ENCODE results near the gene FGF14.
"Not testable (repeated sequence)": the region's sequence is repeated elsewhere in the genome, so short reads cannot be mapped to it uniquely, and the experiment has no call there.

The FGF14 gene

GRCh38 chr13:102012299-102013293 lies 389.3 kb downstream of the FGF14 start:
- Histone ChIP-seq H3K4me1 (ENCODE audit: low read length) (no peaks in the 10 kb centered on the region), H3K27me3 (ENCODE audit: low read depth, low read length) (no peaks in the 10 kb centered on the region), H3K27ac (ENCODE audit: low read length) (no peak overlapping the region), H3K9me3 (ENCODE audit: insufficient read depth, low read length) (peaks cover 11% of the 10 kb centered on the region; the same call in 1 of the 2 replicates), H3K79me2 (ENCODE audit: low read length) (no peaks in the 10 kb centered on the region), H3K36me3 (replicated peaks; ENCODE audit: low read depth, low read length) (no peaks in the 10 kb centered on the region), H4K20me1 (ENCODE audit: insufficient read depth, low read length) (no peaks in the 10 kb centered on the region), H3K9ac (ENCODE audit: low read length) (no peak overlapping the region), H3K4me2 (ENCODE audit: low read length) (no peak overlapping the region), H2AFZ (ENCODE audit: low read depth, low read length) (no peak overlapping the region), H3K4me3 (ENCODE audit: low read length) (no peak overlapping the region)
- TF ChIP-seq CTCF (IDR thresholded peaks at IDR 0.05; ENCODE audit: low read depth, low read length) = no peak
- no peak for TF ChIP-seq EZH2phosphoT487 (IDR thresholded peaks at IDR 0.05; ENCODE audit: low read depth)

- not testable (repeated sequence) for H4K20me1 ChIP-seq (ENCODE audit: insufficient read depth, low read length); H3K4me3 ChIP-seq (ENCODE audit: low read length); H3K9ac ChIP-seq (ENCODE audit: low read length); H3K27me3 ChIP-seq (ENCODE audit: low read depth, low read length); H3K4me1 ChIP-seq (ENCODE audit: low read length); H3K36me3 ChIP-seq (replicated peaks; ENCODE audit: low read depth, low read length); H3K27ac ChIP-seq (ENCODE audit: low read length); H3K79me2 ChIP-seq (ENCODE audit: low read length); H2AFZ ChIP-seq (ENCODE audit: low read depth, low read length); H3K4me2 ChIP-seq (ENCODE audit: low read length); H3K9me3 ChIP-seq (ENCODE audit: insufficient read depth, low read length)
Measured at GRCh38 chr13:102011455-102011854, 390.4 kb downstream of the FGF14 start.

DNA sequence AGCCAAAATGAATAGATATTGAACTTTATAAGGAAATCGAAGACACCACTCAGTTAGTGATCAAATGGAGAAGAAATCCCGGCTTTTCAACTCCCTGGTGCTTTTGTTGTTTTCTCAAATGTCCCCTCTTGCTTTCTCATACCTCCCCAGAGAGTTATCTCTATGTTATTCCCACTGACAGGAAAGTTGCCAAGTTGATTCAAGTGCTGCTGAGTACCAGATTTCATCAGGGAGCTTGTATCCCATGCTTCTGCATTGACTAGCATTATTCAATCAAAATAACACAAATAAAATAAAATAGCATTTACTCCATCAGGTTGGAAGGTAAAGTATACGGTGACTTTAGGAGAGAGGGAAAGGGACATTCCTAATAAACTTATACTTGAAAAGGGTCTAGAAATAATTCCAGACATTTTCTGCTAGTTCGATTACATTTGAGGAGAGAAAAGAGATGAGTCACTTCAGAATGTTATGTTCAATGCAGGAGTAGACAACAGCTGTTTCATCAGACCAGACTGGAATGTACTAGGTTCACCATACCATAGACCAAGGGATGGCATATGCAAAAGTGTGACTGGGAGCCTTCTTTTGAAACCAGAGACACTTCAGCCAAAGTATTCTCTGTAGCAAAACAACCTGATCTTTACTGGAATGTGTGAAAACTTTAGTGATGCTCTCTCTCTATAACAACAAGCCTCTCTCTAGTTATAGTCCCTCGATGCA lies 397.8 kb downstream of the FGF14 start:
- Histone ChIP-seq H3K9ac (ENCODE audit: low read length) (no peak overlapping the region), H3K27ac (ENCODE audit: low read length) (no peak overlapping the region), H3K4me3 (ENCODE audit: low read length) (no peak overlapping the region), H3K4me1 (ENCODE audit: low read length) (no peaks in the 10 kb centered on the region), H4K20me1 (ENCODE audit: insufficient read depth, low read length) (no peaks in the 10 kb centered on the region), H3K4me2 (ENCODE audit: low read length) (no peak overlapping the region), H2AFZ (ENCODE audit: low read depth, low read length) (no peak overlapping the region), H3K79me2 (ENCODE audit: low read length) (no peaks in the 10 kb centered on the region), H3K9me3 (ENCODE audit: insufficient read depth, low read length) (no peaks in the 10 kb centered on the region), H3K27me3 (ENCODE audit: low read depth, low read length) (no peaks in the 10 kb centered on the region), H3K36me3 (replicated peaks; ENCODE audit: low read depth, low read length) (no peaks in the 10 kb centered on the region)
- TF ChIP-seq CTCF (IDR thresholded peaks at IDR 0.05; ENCODE audit: low read depth, low read length) (no peak), EZH2phosphoT487 (IDR thresholded peaks at IDR 0.05; ENCODE audit: low read depth) (no peak)

GRCh38 chr13:102002287-102002686 lies 399.6 kb downstream of the FGF14 start:
- Histone ChIP-seq H3K9me3 (ENCODE audit: insufficient read depth, low read length) (no peaks in the 10 kb centered on the region), H3K27me3 (ENCODE audit: low read depth, low read length) (no peaks in the 10 kb centered on the region), H3K4me3 (ENCODE audit: low read length) (no peak overlapping the region), H2AFZ (ENCODE audit: low read depth, low read length) (no peak overlapping the region), H4K20me1 (ENCODE audit: insufficient read depth, low read length) (no peaks in the 10 kb centered on the region), H3K36me3 (replicated peaks; ENCODE audit: low read depth, low read length) (no peaks in the 10 kb centered on the region), H3K4me2 (ENCODE audit: low read length) (no peak overlapping the region), H3K79me2 (ENCODE audit: low read length) (no peaks in the 10 kb centered on the region), H3K4me1 (ENCODE audit: low read length) (no peaks in the 10 kb centered on the region), H3K27ac (ENCODE audit: low read length) (no peak overlapping the region), H3K9ac (ENCODE audit: low read length) (no peak overlapping the region)
- TF ChIP-seq CTCF (IDR thresholded peaks at IDR 0.05; ENCODE audit: low read depth, low read length) (no peak), EZH2phosphoT487 (IDR thresholded peaks at IDR 0.05; ENCODE audit: low read depth) (no peak)
